HEK293T (cell line): ENCODE results near the gene BPIFA2.

Experiments used
- BHLHE40 ChIP-seq: fragments of 450-650 bp; IDR thresholded peaks from 2 replicates; pipeline ENCODE4 v1.6.1; 2016; ENCODE audit warnings: mild to moderate bottlenecking, moderate library complexity, borderline replicate concordance
- FOXM1 ChIP-seq: fragments of 450-650 bp; IDR thresholded peaks from 2 replicates; pipeline ENCODE4 v1.6.1; 2017; ENCODE audit warnings: mild to moderate bottlenecking, borderline replicate concordance
- SUZ12 ChIP-seq: fragments of 450-650 bp; IDR thresholded peaks from 2 replicates; pipeline ENCODE4 v1.6.1; 2016; ENCODE audit warnings: mild to moderate bottlenecking

DNA sequence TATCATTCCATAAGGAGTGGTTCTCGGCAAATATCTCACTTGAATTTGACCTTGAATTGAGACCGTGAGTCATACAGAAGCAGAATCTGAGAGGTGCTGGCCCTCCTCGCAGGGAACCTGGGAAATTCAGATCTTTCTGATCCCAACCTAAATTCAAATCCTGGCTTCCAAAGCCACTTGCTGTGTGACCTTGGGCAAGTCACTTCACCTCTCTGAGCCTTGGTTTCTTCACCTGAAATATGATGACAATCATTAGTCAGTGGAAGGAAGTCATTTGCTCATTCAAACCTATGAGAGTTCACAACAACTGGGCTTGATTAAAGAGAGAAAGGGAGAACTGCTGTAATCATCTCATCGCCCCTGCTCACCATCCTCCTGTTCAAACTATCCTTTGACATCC is 56.4 kb downstream of the BPIFA2 start:
- TF ChIP-seq FOXM1 (no peak), SUZ12 (no peak), BHLHE40 (no peak)
